ENCODE measurements around the gene MRTFA.

DNA sequence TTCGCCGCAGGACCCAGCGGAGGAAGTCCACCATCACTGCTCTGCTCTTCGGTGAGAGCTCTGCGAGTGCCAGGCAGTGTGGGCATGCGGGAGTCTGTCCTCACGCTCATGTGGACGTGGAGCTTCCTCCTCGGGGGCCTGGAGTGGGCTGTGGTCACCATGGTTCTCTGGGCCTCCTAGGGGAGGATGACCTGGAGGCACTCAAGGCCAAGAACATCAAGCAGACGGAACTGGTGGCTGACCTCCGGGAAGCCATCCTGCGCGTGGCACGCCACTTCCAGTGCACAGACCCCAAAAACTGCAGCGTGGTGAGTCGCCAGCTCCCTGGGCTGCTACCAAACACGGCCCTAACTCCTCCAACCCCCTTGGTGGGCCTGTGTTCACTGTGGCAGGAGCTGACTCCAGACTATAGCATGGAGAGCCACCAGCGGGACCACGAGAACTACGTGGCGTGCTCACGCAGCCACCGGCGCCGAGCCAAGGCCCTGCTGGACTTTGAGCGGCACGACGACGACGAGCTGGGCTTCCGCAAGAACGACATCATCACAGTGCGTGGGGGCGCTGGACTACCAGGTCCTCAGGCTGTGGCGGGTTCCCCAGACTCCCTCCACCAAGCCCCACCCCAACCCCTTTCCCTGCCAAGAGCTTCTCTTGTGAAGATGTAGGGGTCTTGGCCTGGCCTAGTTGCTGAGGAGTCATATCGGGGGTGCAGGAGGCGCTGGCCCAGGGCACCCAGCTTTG lies 229.3 kb downstream of the MRTFA start:
- TF ChIP-seq, protein P1, sequence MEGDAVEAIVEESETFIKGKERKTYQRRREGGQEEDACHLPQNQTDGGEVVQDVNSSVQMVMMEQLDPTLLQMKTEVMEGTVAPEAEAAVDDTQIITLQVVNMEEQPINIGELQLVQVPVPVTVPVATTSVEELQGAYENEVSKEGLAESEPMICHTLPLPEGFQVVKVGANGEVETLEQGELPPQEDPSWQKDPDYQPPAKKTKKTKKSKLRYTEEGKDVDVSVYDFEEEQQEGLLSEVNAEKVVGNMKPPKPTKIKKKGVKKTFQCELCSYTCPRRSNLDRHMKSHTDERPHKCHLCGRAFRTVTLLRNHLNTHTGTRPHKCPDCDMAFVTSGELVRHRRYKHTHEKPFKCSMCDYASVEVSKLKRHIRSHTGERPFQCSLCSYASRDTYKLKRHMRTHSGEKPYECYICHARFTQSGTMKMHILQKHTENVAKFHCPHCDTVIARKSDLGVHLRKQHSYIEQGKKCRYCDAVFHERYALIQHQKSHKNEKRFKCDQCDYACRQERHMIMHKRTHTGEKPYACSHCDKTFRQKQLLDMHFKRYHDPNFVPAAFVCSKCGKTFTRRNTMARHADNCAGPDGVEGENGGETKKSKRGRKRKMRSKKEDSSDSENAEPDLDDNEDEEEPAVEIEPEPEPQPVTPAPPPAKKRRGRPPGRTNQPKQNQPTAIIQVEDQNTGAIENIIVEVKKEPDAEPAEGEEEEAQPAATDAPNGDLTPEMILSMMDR (IDR thresholded peaks at IDR 0.05 in 8 of 11, conservative IDR thresholded peaks at IDR 0.05 in 3 of 11), result no peak
- TF ChIP-seq POLR2AphosphoS5 (IDR thresholded peaks at IDR 0.05), result peak in 2 of 3 donors; percentile 32 to 71
